ENCODE results near the gene AFAP1L2. TPM values are rescaled to one million over a fixed set of nuclear protein-coding genes. Genes with fewer than 3 reads are reported as not detected.

Gene AFAP1L2
- total and polyA plus RNA-seq, 9 of the 15 experiments (the other 6 are each of a cell fraction or from before 2014, with no cell fraction given) = 0.07 TPM; not detected in 8

GRCh38 chr10:114308531-114309363 is 95.6 kb downstream of the AFAP1L2 start (continued):
- TF ChIP-seq FOXP4 (CRISPR knock-in tag; IDR thresholded peaks at IDR 0.05; ENCODE audit: borderline replicate concordance) (no peak), E2F3 (CRISPR knock-in tag; IDR thresholded peaks at IDR 0.05) (no peak), JUND (IDR thresholded peaks at IDR 0.05; ENCODE audit: borderline replicate concordance, low read depth, low read length) (no peak), JUND (tag; IDR thresholded peaks at IDR 0.05; ENCODE audit: borderline replicate concordance, low read depth, low read length) (no peak), ZNF124 (CRISPR knock-in tag; IDR thresholded peaks at IDR 0.05) (no peak)

- in situ Hi-C loops (cut with MboI) = no loop called here
- TF ChIP-seq NRF1 (conservative IDR thresholded peaks at IDR 0.05 in 1 of 2, IDR thresholded peaks at IDR 0.05 in 1 of 2) = no peak
- TF ChIP-seq PBX2 (CRISPR knock-in tag; IDR thresholded peaks at IDR 0.05; ENCODE audit: low read depth) = no peak
- no peak for TF ChIP-seq PBX2 (tag; conservative IDR thresholded peaks at IDR 0.05; ENCODE audit: low read depth)
- TF ChIP-seq NKRF (IDR thresholded peaks at IDR 0.05; ENCODE audit: borderline replicate concordance) = no peak
- no peak for TF ChIP-seq NR4A1 (CRISPR knock-in tag; IDR thresholded peaks at IDR 0.05)
- TF ChIP-seq NR4A1 (tag; IDR thresholded peaks at IDR 0.05) = no peak
These were observed 96.6 kb downstream of the AFAP1L2 start for GRCh38 chr10:114307731-114308130.

More at GRCh38 chr10:114307731-114308130, 96.6 kb downstream of the AFAP1L2 start:
- Histone ChIP-seq H3K4me2 (ENCODE audit: insufficient read depth, low read length) (no peak overlapping the region), H2AFZ (ENCODE audit: low read depth, low read length) (no peak overlapping the region), H3K79me2 (ENCODE audit: control insufficient read depth, insufficient read depth, low read length) (no peaks in the 10 kb centered on the region), H3K36me3 (ENCODE audit: control insufficient read depth, insufficient read depth, low read length) (no peaks in the 10 kb centered on the region), H3K4me3 (no peak overlapping the region), H3K9me3 (replicated peaks; ENCODE audit: control insufficient read depth, insufficient read depth, low read depth, low read length) (no peaks in the 10 kb centered on the region), H3K9ac (ENCODE audit: insufficient read depth in 1 of 2, low read depth in 2 of 2, low read length in 2 of 2) (no peak overlapping the region), H3K27ac (ENCODE audit: extremely low read depth, low read depth, low read length) (no peak overlapping the region), H3K27me3 (ENCODE audit: control insufficient read depth in 2 of 2, insufficient read depth in 2 of 2, low read length in 2 of 2) (peaks cover 0 to 26% of the 10 kb centered on the region in 2 experiments; a peak in 3 of 5 replicates), H3K4me1 (replicated peaks in 1 of 2; ENCODE audit: control insufficient read depth in 2 of 2, insufficient read depth in 2 of 2, low read length in 2 of 2) (no peaks in the 10 kb centered on the region), H3K9me1 (ENCODE audit: control insufficient read depth, insufficient read depth, low read length) (no peaks in the 10 kb centered on the region), H4K20me1 (replicated peaks; ENCODE audit: control insufficient read depth, insufficient read depth, low read length) (no peaks in the 10 kb centered on the region)
- BruUV-seq (replicated peaks) = no TSS peak
- CTCF ChIA-PET (ENCODE audit: low intra/inter-chr PET ratio) = no interaction called here
- DNase-seq (ENCODE audit: extremely low read depth in 1 of 4, low spot score in 3 of 4) (no peak), ATAC-seq (no peak), FAIRE-seq (no peak)
- POLR2A ChIA-PET = no interaction called here
- 20% methylated on average over 4 of the region's 10 CpGs for WGBS (ENCODE audit: insufficient coverage, low coverage, missing lambda C conversion rate)
- intact Hi-C loops (cut with micrococcal nuclease) = loop anchor here (10.0 kb wide), 1 partner anchor 603 kb away; no protein-coding TSS in a partner anchor

Measured in K562 (cell line).